Gastrocnemius medialis (tissue), 4 donors: ENCODE measurements around the gene ELOVL7.

Experiments used
- POLR2A ChIP-seq, 2 donors: fragments of 450-650 bp; IDR thresholded peaks; one replicate each; pipeline ENCODE4 v1.6.1; 2017; ENCODE audit warnings: antibody characterized with exemption in 2 of 2, mild to moderate bottlenecking in 2 of 2, moderate library complexity in 2 of 2
- TF ChIP-seq, protein P1 (sequence below), 5 experiments: fragments of 450-650 bp in 3 of 5; fragments of 200-600 bp in 2 of 5; sonication (generic) in 2 of 5; IDR thresholded peaks in 4 of 5; conservative IDR thresholded peaks in 1 of 5; 1 replicate in 4 of 5; 2 replicates in 1 of 5; pipeline ENCODE4 v1.5.1; 2016 to 2019; ENCODE audit warnings: antibody characterized with exemption in 5 of 5, mild to moderate bottlenecking in 3 of 5, moderate library complexity in 3 of 5

- TF ChIP-seq, protein P1, sequence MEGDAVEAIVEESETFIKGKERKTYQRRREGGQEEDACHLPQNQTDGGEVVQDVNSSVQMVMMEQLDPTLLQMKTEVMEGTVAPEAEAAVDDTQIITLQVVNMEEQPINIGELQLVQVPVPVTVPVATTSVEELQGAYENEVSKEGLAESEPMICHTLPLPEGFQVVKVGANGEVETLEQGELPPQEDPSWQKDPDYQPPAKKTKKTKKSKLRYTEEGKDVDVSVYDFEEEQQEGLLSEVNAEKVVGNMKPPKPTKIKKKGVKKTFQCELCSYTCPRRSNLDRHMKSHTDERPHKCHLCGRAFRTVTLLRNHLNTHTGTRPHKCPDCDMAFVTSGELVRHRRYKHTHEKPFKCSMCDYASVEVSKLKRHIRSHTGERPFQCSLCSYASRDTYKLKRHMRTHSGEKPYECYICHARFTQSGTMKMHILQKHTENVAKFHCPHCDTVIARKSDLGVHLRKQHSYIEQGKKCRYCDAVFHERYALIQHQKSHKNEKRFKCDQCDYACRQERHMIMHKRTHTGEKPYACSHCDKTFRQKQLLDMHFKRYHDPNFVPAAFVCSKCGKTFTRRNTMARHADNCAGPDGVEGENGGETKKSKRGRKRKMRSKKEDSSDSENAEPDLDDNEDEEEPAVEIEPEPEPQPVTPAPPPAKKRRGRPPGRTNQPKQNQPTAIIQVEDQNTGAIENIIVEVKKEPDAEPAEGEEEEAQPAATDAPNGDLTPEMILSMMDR (IDR thresholded peaks at IDR 0.05 in 4 of 5, conservative IDR thresholded peaks at IDR 0.05 in 1 of 5): no peak
- no peak for TF ChIP-seq POLR2A (IDR thresholded peaks at IDR 0.05)
Observed at GRCh38 chr5:60763061-60763460, 81.0 kb downstream of the ELOVL7 start.
